HL-60 (cell line): ENCODE results near the gene ZNF383.

Source experiments
- DNase-seq, 2 experiments: peaks; one replicate each; pipeline ENCODE4 v3.0.0-alpha.2; 2010 to 2020; ENCODE audit warnings: low read depth in 1 of 2, low spot score in 1 of 2
- H3K27ac ChIP-seq: fragments of 250-450 bp; sonication (Bioruptor Pico); replicated peaks from 2 replicates; pipeline ENCODE4 v1.5.1; 2020; ENCODE audit warnings: mild to moderate bottlenecking, moderate library complexity
- H3K27me3 ChIP-seq: fragments of 250-450 bp; sonication (Bioruptor Pico); 2 replicates; pipeline ENCODE4 v1.5.1; 2021; ENCODE audit warnings: mild to moderate bottlenecking, moderate library complexity; ENCODE audit not compliant: insufficient read depth, poor library complexity, severe bottlenecking
- H3K4me3 ChIP-seq: replicated peaks from 2 replicates; pipeline ENCODE4 v1.5.1; 2011; ENCODE audit warnings: mild to moderate bottlenecking, control low read depth, low read length; ENCODE audit not compliant: insufficient read depth
- CTCF ChIP-seq: IDR thresholded peaks from one replicate; pipeline ENCODE4 v1.5.1; 2011; ENCODE audit warnings: low read length, control low read depth, inconsistent platforms; ENCODE audit not compliant: insufficient read depth
- GABPA ChIP-seq: IDR thresholded peaks from 2 replicates; pipeline ENCODE4 v1.6.1; 2012; ENCODE audit warnings: low read depth
- POLR2AphosphoS5 ChIP-seq: IDR thresholded peaks from 2 replicates; pipeline ENCODE4 v1.6.1; 2012; ENCODE audit warnings: low read depth
- REST ChIP-seq: IDR thresholded peaks from 2 replicates; pipeline ENCODE4 v1.6.1; 2012; ENCODE audit warnings: low read depth; ENCODE audit not compliant: insufficient replicate concordance
- SPI1 ChIP-seq: IDR thresholded peaks from 2 replicates; pipeline ENCODE4 v1.6.1; 2012; ENCODE audit warnings: low read depth, mild to moderate bottlenecking, borderline replicate concordance

The ZNF383 gene

GRCh38 chr19:37197768-37198167 lies 20.2 kb upstream of the ZNF383 start:
- H3K27me3 ChIP-seq = no peaks in the 10 kb centered on the region
- TF ChIP-seq GABPA (no peak), CTCF (no peak), SPI1 (no peak), REST (no peak), POLR2AphosphoS5 (no peak)
- no peak overlapping the region for H3K4me3 ChIP-seq
- no peak for DNase-seq
- no peak overlapping the region for H3K27ac ChIP-seq

- H3K27me3 ChIP-seq = no peaks in the 10 kb centered on the region
- peak overlapping the region; percentile 93 for H3K27ac ChIP-seq
- no peak for DNase-seq
- H3K4me3 ChIP-seq = peak overlapping the region; percentile 84
- TF ChIP-seq POLR2AphosphoS5 = no peak
- TF ChIP-seq SPI1 = no peak
Observed at GRCh38 chr19:37217480-37217774, 587 bp upstream of the ZNF383 start.

GRCh38 chr19:37218592-37218935 lies 550 bp downstream of the ZNF383 start:
- peak overlapping the region; percentile 93 for H3K27ac ChIP-seq

More at GRCh38 chr19:37218592-37218935, 550 bp downstream of the ZNF383 start:
- peak overlapping the region; percentile 84 for H3K4me3 ChIP-seq
- DNase-seq = peak; percentile 10 to 54
- TF ChIP-seq SPI1 (no peak), POLR2AphosphoS5 (no peak), GABPA (no peak), CTCF (no peak), REST (no peak)
- H3K27me3 ChIP-seq = no peaks in the 10 kb centered on the region
